ENCODE data around the gene STRA8.

The STRA8 gene

GRCh38 chr7:135190703-135191102, 42.9 kb upstream of the STRA8 start:
- no peak overlapping the region for H2AFZ ChIP-seq (ENCODE audit: low read depth)
- no peaks in the 10 kb centered on the region for H4K20me1 ChIP-seq (ENCODE audit: insufficient read depth)
- H3K27me3 ChIP-seq (ENCODE audit: insufficient read depth, low read depth): no peaks in the 10 kb centered on the region
- no peak for TF ChIP-seq CTCF (conservative IDR thresholded peaks at IDR 0.05; ENCODE audit: low read depth, low read length)
- no peak overlapping the region for H3K4me3 ChIP-seq (IDR thresholded peaks at IDR 0.05; ENCODE audit: insufficient read depth, low read depth, low read length)
- peaks cover under 1% of the 10 kb centered on the region for H3K4me1 ChIP-seq (ENCODE audit: low read depth, poor library complexity, severe bottlenecking)
- H3K4me2 ChIP-seq: no peak overlapping the region
- no peaks in the 10 kb centered on the region for H3K79me2 ChIP-seq (ENCODE audit: insufficient read depth, low read depth)
- H3K27ac ChIP-seq: no peak overlapping the region
- H3K9ac ChIP-seq: no peak overlapping the region
- no peaks in the 10 kb centered on the region for H3K36me3 ChIP-seq (ENCODE audit: insufficient read depth)

- Histone ChIP-seq H3K79me2 (ENCODE audit: insufficient read depth, low read depth) (no peaks in the 10 kb centered on the region), H3K4me3 (IDR thresholded peaks at IDR 0.05; ENCODE audit: insufficient read depth, low read depth, low read length) (no peak overlapping the region), H3K4me2 (no peak overlapping the region), H3K27me3 (ENCODE audit: insufficient read depth, low read depth) (no peaks in the 10 kb centered on the region), H3K27ac (no peak overlapping the region), H4K20me1 (ENCODE audit: insufficient read depth) (no peaks in the 10 kb centered on the region), H3K36me3 (ENCODE audit: insufficient read depth) (no peaks in the 10 kb centered on the region), H3K4me1 (ENCODE audit: low read depth, poor library complexity, severe bottlenecking) (no peaks in the 10 kb centered on the region), H2AFZ (ENCODE audit: low read depth) (no peak overlapping the region), H3K9ac (no peak overlapping the region)
- no peak for TF ChIP-seq CTCF (conservative IDR thresholded peaks at IDR 0.05; ENCODE audit: low read depth, low read length)
Measured at GRCh38 chr7:135192914-135193536, 40.6 kb upstream of the STRA8 start.

- H3K4me2 ChIP-seq: no peak overlapping the region
- no peak overlapping the region for H2AFZ ChIP-seq (ENCODE audit: low read depth)
- no peaks in the 10 kb centered on the region for H3K79me2 ChIP-seq (ENCODE audit: insufficient read depth, low read depth)
- H3K27me3 ChIP-seq (ENCODE audit: insufficient read depth, low read depth): no peaks in the 10 kb centered on the region
- H4K20me1 ChIP-seq (ENCODE audit: insufficient read depth): no peaks in the 10 kb centered on the region
- no peak for TF ChIP-seq CTCF (conservative IDR thresholded peaks at IDR 0.05; ENCODE audit: low read depth, low read length)
- H3K27ac ChIP-seq: no peak overlapping the region
- H3K4me3 ChIP-seq (IDR thresholded peaks at IDR 0.05; ENCODE audit: insufficient read depth, low read depth, low read length): no peak overlapping the region
- H3K36me3 ChIP-seq (ENCODE audit: insufficient read depth): no peaks in the 10 kb centered on the region
- H3K9ac ChIP-seq: no peak overlapping the region
- H3K4me1 ChIP-seq (ENCODE audit: low read depth, poor library complexity, severe bottlenecking): no peaks in the 10 kb centered on the region
Measured at GRCh38 chr7:135193615-135194081, 40.0 kb upstream of the STRA8 start.

- Histone ChIP-seq H3K36me3 (ENCODE audit: insufficient read depth) (no peaks in the 10 kb centered on the region), H2AFZ (ENCODE audit: low read depth) (no peak overlapping the region), H3K79me2 (ENCODE audit: insufficient read depth, low read depth) (no peaks in the 10 kb centered on the region), H3K27me3 (ENCODE audit: insufficient read depth, low read depth) (no peaks in the 10 kb centered on the region), H3K27ac (no peak overlapping the region), H3K9ac (no peak overlapping the region), H3K4me3 (IDR thresholded peaks at IDR 0.05; ENCODE audit: insufficient read depth, low read depth, low read length) (no peak overlapping the region), H3K4me1 (ENCODE audit: low read depth, poor library complexity, severe bottlenecking) (no peaks in the 10 kb centered on the region), H3K4me2 (no peak overlapping the region), H4K20me1 (ENCODE audit: insufficient read depth) (no peaks in the 10 kb centered on the region)
- no peak for TF ChIP-seq CTCF (conservative IDR thresholded peaks at IDR 0.05; ENCODE audit: low read depth, low read length)
Measured at GRCh38 chr7:135194494-135195095, 39.0 kb upstream of the STRA8 start.
